HEK293T (cell line): Measurements from ENCODE around the gene IQSEC1.

ENCODE experiments used
- CTCF ChIA-PET: fragments of 350-600 bp; formaldehyde crosslinking; extraction: SDS; loops from one replicate; lab custom pipeline; 2021; ENCODE audit warnings: antibody characterized with exemption, inconsistent platforms; lab: Yijun Ruan, JAX
- POLR2A ChIA-PET: fragments of 350-600 bp; formaldehyde crosslinking; extraction: SDS; loops from one replicate; lab custom pipeline; 2020; ENCODE audit warnings: antibody characterized with exemption, inconsistent platforms; lab: Yijun Ruan, JAX
- DNase-seq: peaks from one replicate; pipeline ENCODE4 v3.0.0; 2012; ENCODE audit warnings: mixed read lengths; ENCODE audit errors: extremely low spot score
- ARNT ChIP-seq: fragments of 450-650 bp; IDR thresholded peaks from 2 replicates; pipeline ENCODE4 v1.6.1; 2017; ENCODE audit warnings: mild to moderate bottlenecking
- BHLHE40 ChIP-seq: fragments of 450-650 bp; IDR thresholded peaks from 2 replicates; pipeline ENCODE4 v1.6.1; 2016; ENCODE audit warnings: mild to moderate bottlenecking, moderate library complexity, borderline replicate concordance
- CTBP1 ChIP-seq: fragments of 450-650 bp; IDR thresholded peaks from 2 replicates; pipeline ENCODE4 v1.6.1; 2016; ENCODE audit warnings: borderline replicate concordance
- ELF4 ChIP-seq: fragments of 450-650 bp; IDR thresholded peaks from 2 replicates; pipeline ENCODE4 v1.6.1; 2017; ENCODE audit warnings: antibody characterized with exemption
- FOXA1 ChIP-seq: fragments of 450-650 bp; IDR thresholded peaks from 2 replicates; pipeline ENCODE4 v1.6.1; 2016; ENCODE audit warnings: mild to moderate bottlenecking
- FOXK2 ChIP-seq: fragments of 450-650 bp; IDR thresholded peaks from 2 replicates; pipeline ENCODE4 v1.6.1; 2016; ENCODE audit warnings: mild to moderate bottlenecking
- FOXM1 ChIP-seq: fragments of 450-650 bp; IDR thresholded peaks from 2 replicates; pipeline ENCODE4 v1.6.1; 2017; ENCODE audit warnings: mild to moderate bottlenecking, borderline replicate concordance
- HDGF ChIP-seq: fragments of 450-650 bp; IDR thresholded peaks from 2 replicates; pipeline ENCODE4 v1.6.1; 2017; ENCODE audit warnings: antibody characterized with exemption, borderline replicate concordance
- L3MBTL2 ChIP-seq: fragments of 450-650 bp; conservative IDR thresholded peaks from 2 replicates; pipeline ENCODE4 v1.6.1; 2016; ENCODE audit warnings: mild to moderate bottlenecking
- LEF1 ChIP-seq: fragments of 450-650 bp; IDR thresholded peaks from 2 replicates; pipeline ENCODE4 v1.6.1; 2017; ENCODE audit warnings: mild to moderate bottlenecking, borderline replicate concordance
- NFRKB ChIP-seq: fragments of 450-650 bp; IDR thresholded peaks from 2 replicates; pipeline ENCODE4 v1.6.1; 2016; ENCODE audit warnings: mild to moderate bottlenecking, moderate library complexity
- PKNOX1 ChIP-seq: fragments of 450-650 bp; IDR thresholded peaks from 2 replicates; pipeline ENCODE4 v1.6.1; 2016
- SP1 ChIP-seq: fragments of 450-650 bp; IDR thresholded peaks from 2 replicates; pipeline ENCODE4 v1.6.1; 2017
- SUZ12 ChIP-seq: fragments of 450-650 bp; IDR thresholded peaks from 2 replicates; pipeline ENCODE4 v1.6.1; 2016; ENCODE audit warnings: mild to moderate bottlenecking
- TARDBP ChIP-seq: fragments of 450-650 bp; IDR thresholded peaks from 2 replicates; pipeline ENCODE4 v1.6.1; 2016
- ZNF384 ChIP-seq: fragments of 450-650 bp; IDR thresholded peaks from 2 replicates; pipeline ENCODE4 v1.6.1; 2016

Gene IQSEC1

GRCh38 chr3:13040361-13041074 lies 32.7 kb downstream of the IQSEC1 start:
- DNase-seq, result no peak
- CTCF ChIA-PET, result interaction anchor here (1.5 kb wide), 1 partner anchor 11 kb away, joined by 4 read pairs; no protein-coding TSS in a partner anchor
- POLR2A ChIA-PET, result no interaction called here

GRCh38 chr3:13039213-13039896 lies 33.9 kb downstream of the IQSEC1 start:
- CTCF ChIA-PET, result interaction anchor here (0.8 to 1.5 kb wide), 2 partner anchors 10 to 44 kb away, joined by 3 to 4 read pairs; no protein-coding TSS in a partner anchor
- no peak for DNase-seq
- POLR2A ChIA-PET, result no interaction called here
- TF ChIP-seq ARNT (no peak), SUZ12 (no peak), FOXA1 (no peak), ELF4 (no peak), BHLHE40 (no peak), NFRKB (no peak), TARDBP (no peak), CTBP1 (no peak)

More at GRCh38 chr3:13040361-13041074, 32.7 kb downstream of the IQSEC1 start:
- TF ChIP-seq FOXK2, result no peak
- no peak for TF ChIP-seq ELF4
- TF ChIP-seq FOXA1, result no peak
- no peak for TF ChIP-seq TARDBP
- no peak for TF ChIP-seq NFRKB
- TF ChIP-seq HDGF, result no peak
- no peak for TF ChIP-seq SUZ12
- TF ChIP-seq ARNT, result no peak
- no peak for TF ChIP-seq SP1
- no peak for TF ChIP-seq PKNOX1

- ChIA-PET CTCF (no interaction called here), POLR2A (no interaction called here)
- DNase-seq, result no peak
- TF ChIP-seq SUZ12, result no peak
- no peak for TF ChIP-seq PKNOX1
- no peak for TF ChIP-seq L3MBTL2
- no peak for TF ChIP-seq FOXM1
- no peak for TF ChIP-seq NFRKB
- TF ChIP-seq ARNT, result no peak
- no peak for TF ChIP-seq SP1
- no peak for TF ChIP-seq FOXA1
- no peak for TF ChIP-seq FOXK2
- TF ChIP-seq BHLHE40, result no peak
- TF ChIP-seq LEF1, result no peak
- TF ChIP-seq ZNF384, result no peak
- TF ChIP-seq CTBP1, result no peak
- TF ChIP-seq HDGF, result no peak
- no peak for TF ChIP-seq ELF4
- no peak for TF ChIP-seq TARDBP
Measured at GRCh38 chr3:13037458-13038117, 35.6 kb downstream of the IQSEC1 start.

- ChIA-PET CTCF (no interaction called here), POLR2A (no interaction called here)
- no peak for DNase-seq
- TF ChIP-seq SUZ12, result no peak
- no peak for TF ChIP-seq CTBP1
- no peak for TF ChIP-seq L3MBTL2
- TF ChIP-seq NFRKB, result no peak
- TF ChIP-seq PKNOX1, result no peak
- no peak for TF ChIP-seq LEF1
- no peak for TF ChIP-seq SP1
- no peak for TF ChIP-seq FOXK2
- TF ChIP-seq TARDBP, result no peak
- no peak for TF ChIP-seq ZNF384
- no peak for TF ChIP-seq ARNT
- TF ChIP-seq ELF4, result no peak
- no peak for TF ChIP-seq FOXM1
- no peak for TF ChIP-seq BHLHE40
- TF ChIP-seq FOXA1, result no peak
- no peak for TF ChIP-seq HDGF
Measured at GRCh38 chr3:13034861-13035260, 38.4 kb downstream of the IQSEC1 start.

GRCh38 chr3:13034109-13034800 lies 39.0 kb downstream of the IQSEC1 start:
- POLR2A ChIA-PET, result no interaction called here
- TF ChIP-seq FOXA1 (no peak), CTBP1 (no peak), FOXK2 (no peak), TARDBP (no peak), NFRKB (no peak)
- no peak for DNase-seq
- CTCF ChIA-PET, result no interaction called here
